HEK293 (cell line): ENCODE results near the gene RRP1B.

Experiments
- CTCF ChIA-PET: fragments of 350-600 bp; formaldehyde crosslinking; extraction: SDS; loops from one replicate; lab custom pipeline; 2021; ENCODE audit warnings: antibody characterized with exemption; lab: Yijun Ruan, JAX
- POLR2A ChIA-PET: fragments of 300-600 bp; formaldehyde crosslinking; extraction: SDS; loops from one replicate; lab custom pipeline; 2020; ENCODE audit warnings: antibody characterized with exemption, inconsistent platforms; lab: Yijun Ruan, JAX
- H3K27ac ChIP-seq: fragments of 200-500 bp; sonication (Bioruptor generic); 2 replicates; pipeline ENCODE4 v1.5.1; 2014; ENCODE audit warnings: low read depth, low read length, control low read depth, inconsistent platforms; ENCODE audit errors: extremely low read depth
- H3K36me3 ChIP-seq, 2 experiments: fragments of 200-500 bp in 1 of 2; sonication (Bioruptor generic) in 1 of 2; 1 replicate in 1 of 2; 2 replicates in 1 of 2; pipeline ENCODE4 v1.5.1; 2014 to 2017; ENCODE audit warnings: inconsistent platforms in 2 of 2, low read length in 2 of 2; ENCODE audit not compliant: control insufficient read depth in 2 of 2, insufficient read depth in 1 of 2
- H3K4me1 ChIP-seq: fragments of 200-500 bp; sonication (Bioruptor generic); 2 replicates; pipeline ENCODE4 v1.5.1; 2014; ENCODE audit warnings: mild to moderate bottlenecking, low read length, inconsistent platforms; ENCODE audit not compliant: control insufficient read depth, insufficient read depth
- H3K4me3 ChIP-seq: 2 replicates; pipeline ENCODE4 v1.5.1; 2011; ENCODE audit warnings: low read depth, mild to moderate bottlenecking, control low read depth, low read length, moderate library complexity
- H3K9me3 ChIP-seq: fragments of 200-500 bp; sonication (Bioruptor generic); 2 replicates; pipeline ENCODE4 v1.5.1; 2014; ENCODE audit warnings: low read depth, low read length, inconsistent platforms; ENCODE audit not compliant: control insufficient read depth, insufficient read depth
- MZF1 ChIP-seq: fragments of 450-650 bp; formaldehyde crosslinking; IDR thresholded peaks from 2 replicates; pipeline ENCODE4 v1.5.1; 2017; ENCODE audit warnings: missing biosample characterization, missing genetic modification characterization, borderline replicate concordance
- ZBTB7A ChIP-seq: fragments of 450-650 bp; formaldehyde crosslinking; IDR thresholded peaks from 2 replicates; pipeline ENCODE4 v1.5.1; 2016; ENCODE audit warnings: low read depth, missing biosample characterization, missing genetic modification characterization
- ZNF169 ChIP-seq: fragments of 450-650 bp; formaldehyde crosslinking; IDR thresholded peaks from 2 replicates; pipeline ENCODE4 v1.5.1; 2016; ENCODE audit warnings: missing biosample characterization, missing genetic modification characterization
- ZNF292 ChIP-seq: fragments of 450-650 bp; formaldehyde crosslinking; IDR thresholded peaks from 2 replicates; pipeline ENCODE4 v1.5.1; 2016; ENCODE audit warnings: low read depth, missing biosample characterization, missing genetic modification characterization, borderline replicate concordance
- ZNF311 ChIP-seq: fragments of 450-650 bp; formaldehyde crosslinking; IDR thresholded peaks from 2 replicates; pipeline ENCODE4 v1.5.1; 2017; ENCODE audit warnings: missing biosample characterization, missing genetic modification characterization, borderline replicate concordance
- ZNF335 ChIP-seq: fragments of 450-650 bp; formaldehyde crosslinking; conservative IDR thresholded peaks from 2 replicates; pipeline ENCODE4 v1.5.1; 2016; ENCODE audit warnings: missing biosample characterization, missing genetic modification characterization
- ZNF391 ChIP-seq: fragments of 450-650 bp; formaldehyde crosslinking; IDR thresholded peaks from 2 replicates; pipeline ENCODE4 v1.5.1; 2016; ENCODE audit warnings: low read depth, missing biosample characterization, missing genetic modification characterization, borderline replicate concordance
- ZNF423 ChIP-seq: fragments of 450-650 bp; formaldehyde crosslinking; IDR thresholded peaks from 2 replicates; pipeline ENCODE4 v1.5.1; 2016; ENCODE audit warnings: missing biosample characterization, missing genetic modification characterization
- ZNF571 ChIP-seq: fragments of 450-650 bp; formaldehyde crosslinking; IDR thresholded peaks from 2 replicates; pipeline ENCODE4 v1.5.0; 2017; ENCODE audit warnings: missing biosample characterization, missing genetic modification characterization
- ZNF596 ChIP-seq: fragments of 450-650 bp; IDR thresholded peaks from 2 replicates; pipeline ENCODE4 v1.5.0; 2018; ENCODE audit warnings: missing biosample characterization, mild to moderate bottlenecking, missing genetic modification characterization, moderate library complexity
- ZNF629 ChIP-seq: fragments of 450-650 bp; formaldehyde crosslinking; IDR thresholded peaks from 2 replicates; pipeline ENCODE4 v1.5.1; 2017; ENCODE audit warnings: missing biosample characterization, missing genetic modification characterization
- ZSCAN23 ChIP-seq: fragments of 450-650 bp; formaldehyde crosslinking; IDR thresholded peaks from 2 replicates; pipeline ENCODE4 v1.5.1; 2016; ENCODE audit warnings: missing biosample characterization, missing genetic modification characterization
- TF ChIP-seq, protein P1 (sequence below): fragments of 450-650 bp; formaldehyde crosslinking; IDR thresholded peaks from 2 replicates; pipeline ENCODE4 v1.5.1; 2016; ENCODE audit warnings: missing biosample characterization, missing genetic modification characterization
- TF ChIP-seq, protein P2 (sequence below): fragments of 450-650 bp; IDR thresholded peaks from 2 replicates; pipeline ENCODE4 v1.5.1; 2018; ENCODE audit warnings: missing biosample characterization, mild to moderate bottlenecking, missing genetic modification characterization
- TF ChIP-seq, protein P3 (sequence below): fragments of 450-650 bp; formaldehyde crosslinking; IDR thresholded peaks from 2 replicates; pipeline ENCODE4 v1.5.1; 2016; ENCODE audit warnings: missing biosample characterization, missing genetic modification characterization
- TF ChIP-seq, protein P4 (sequence below): fragments of 450-650 bp; formaldehyde crosslinking; IDR thresholded peaks from 2 replicates; pipeline ENCODE4 v1.5.1; 2017; ENCODE audit warnings: missing biosample characterization, mild to moderate bottlenecking, missing genetic modification characterization, moderate library complexity
- TF ChIP-seq, protein P5 (sequence below): fragments of 450-650 bp; formaldehyde crosslinking; IDR thresholded peaks from 2 replicates; pipeline ENCODE4 v1.5.1; 2016; ENCODE audit warnings: missing biosample characterization, missing genetic modification characterization

RRP1B gene

DNA sequence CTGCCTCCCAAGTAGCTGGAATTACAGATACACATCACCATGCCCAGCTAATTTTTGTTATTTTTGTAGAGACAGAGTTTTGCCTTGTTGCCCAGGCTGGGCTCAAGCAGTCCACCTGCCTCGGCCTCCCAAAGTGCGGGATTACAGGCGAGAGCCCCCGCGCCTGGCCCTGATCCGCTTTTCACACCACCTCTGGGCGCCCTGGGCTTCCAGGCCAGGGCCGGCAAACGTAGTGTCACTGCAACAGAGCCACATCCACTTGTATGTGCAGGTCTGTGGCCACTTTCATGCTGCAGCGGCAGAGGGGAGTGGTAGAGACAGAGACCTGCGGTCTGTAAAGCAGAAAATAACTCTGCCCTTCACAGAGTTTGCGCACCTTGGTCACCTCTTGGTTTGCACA lies 29.5 kb downstream of the RRP1B start:
- ChIA-PET POLR2A (no interaction called here), CTCF (interaction anchor here (0.6 kb wide), 1 partner anchor 40 kb away, joined by 3 read pairs; no protein-coding TSS in a partner anchor)
- Histone ChIP-seq H3K4me1 (no peaks in the 10 kb centered on the region), H3K27ac (no peak overlapping the region), H3K36me3 (peaks cover 49 to 96% of the 10 kb centered on the region in 2 experiments), H3K4me3 (no peak overlapping the region), H3K9me3 (no peaks in the 10 kb centered on the region)
- no peak for TF ChIP-seq ZNF292 (tag by site-specific recombination)
- TF ChIP-seq, protein P1, sequence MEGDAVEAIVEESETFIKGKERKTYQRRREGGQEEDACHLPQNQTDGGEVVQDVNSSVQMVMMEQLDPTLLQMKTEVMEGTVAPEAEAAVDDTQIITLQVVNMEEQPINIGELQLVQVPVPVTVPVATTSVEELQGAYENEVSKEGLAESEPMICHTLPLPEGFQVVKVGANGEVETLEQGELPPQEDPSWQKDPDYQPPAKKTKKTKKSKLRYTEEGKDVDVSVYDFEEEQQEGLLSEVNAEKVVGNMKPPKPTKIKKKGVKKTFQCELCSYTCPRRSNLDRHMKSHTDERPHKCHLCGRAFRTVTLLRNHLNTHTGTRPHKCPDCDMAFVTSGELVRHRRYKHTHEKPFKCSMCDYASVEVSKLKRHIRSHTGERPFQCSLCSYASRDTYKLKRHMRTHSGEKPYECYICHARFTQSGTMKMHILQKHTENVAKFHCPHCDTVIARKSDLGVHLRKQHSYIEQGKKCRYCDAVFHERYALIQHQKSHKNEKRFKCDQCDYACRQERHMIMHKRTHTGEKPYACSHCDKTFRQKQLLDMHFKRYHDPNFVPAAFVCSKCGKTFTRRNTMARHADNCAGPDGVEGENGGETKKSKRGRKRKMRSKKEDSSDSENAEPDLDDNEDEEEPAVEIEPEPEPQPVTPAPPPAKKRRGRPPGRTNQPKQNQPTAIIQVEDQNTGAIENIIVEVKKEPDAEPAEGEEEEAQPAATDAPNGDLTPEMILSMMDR (tag by site-specific recombination), result no peak
- no peak for TF ChIP-seq ZNF335
- no peak for TF ChIP-seq ZNF629
- TF ChIP-seq ZNF169 (tag by site-specific recombination), result no peak
- TF ChIP-seq, protein P2, sequence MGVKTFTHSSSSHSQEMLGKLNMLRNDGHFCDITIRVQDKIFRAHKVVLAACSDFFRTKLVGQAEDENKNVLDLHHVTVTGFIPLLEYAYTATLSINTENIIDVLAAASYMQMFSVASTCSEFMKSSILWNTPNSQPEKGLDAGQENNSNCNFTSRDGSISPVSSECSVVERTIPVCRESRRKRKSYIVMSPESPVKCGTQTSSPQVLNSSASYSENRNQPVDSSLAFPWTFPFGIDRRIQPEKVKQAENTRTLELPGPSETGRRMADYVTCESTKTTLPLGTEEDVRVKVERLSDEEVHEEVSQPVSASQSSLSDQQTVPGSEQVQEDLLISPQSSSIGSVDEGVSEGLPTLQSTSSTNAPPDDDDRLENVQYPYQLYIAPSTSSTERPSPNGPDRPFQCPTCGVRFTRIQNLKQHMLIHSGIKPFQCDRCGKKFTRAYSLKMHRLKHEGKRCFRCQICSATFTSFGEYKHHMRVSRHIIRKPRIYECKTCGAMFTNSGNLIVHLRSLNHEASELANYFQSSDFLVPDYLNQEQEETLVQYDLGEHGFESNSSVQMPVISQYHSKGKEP (tag by site-specific recombination), result no peak
- no peak for TF ChIP-seq ZNF391 (tag by site-specific recombination)
- no peak for TF ChIP-seq ZSCAN23 (tag by site-specific recombination)
- TF ChIP-seq ZBTB7A (tag by site-specific recombination), result no peak
- no peak for TF ChIP-seq MZF1 (tag by site-specific recombination)
- TF ChIP-seq, protein P3, sequence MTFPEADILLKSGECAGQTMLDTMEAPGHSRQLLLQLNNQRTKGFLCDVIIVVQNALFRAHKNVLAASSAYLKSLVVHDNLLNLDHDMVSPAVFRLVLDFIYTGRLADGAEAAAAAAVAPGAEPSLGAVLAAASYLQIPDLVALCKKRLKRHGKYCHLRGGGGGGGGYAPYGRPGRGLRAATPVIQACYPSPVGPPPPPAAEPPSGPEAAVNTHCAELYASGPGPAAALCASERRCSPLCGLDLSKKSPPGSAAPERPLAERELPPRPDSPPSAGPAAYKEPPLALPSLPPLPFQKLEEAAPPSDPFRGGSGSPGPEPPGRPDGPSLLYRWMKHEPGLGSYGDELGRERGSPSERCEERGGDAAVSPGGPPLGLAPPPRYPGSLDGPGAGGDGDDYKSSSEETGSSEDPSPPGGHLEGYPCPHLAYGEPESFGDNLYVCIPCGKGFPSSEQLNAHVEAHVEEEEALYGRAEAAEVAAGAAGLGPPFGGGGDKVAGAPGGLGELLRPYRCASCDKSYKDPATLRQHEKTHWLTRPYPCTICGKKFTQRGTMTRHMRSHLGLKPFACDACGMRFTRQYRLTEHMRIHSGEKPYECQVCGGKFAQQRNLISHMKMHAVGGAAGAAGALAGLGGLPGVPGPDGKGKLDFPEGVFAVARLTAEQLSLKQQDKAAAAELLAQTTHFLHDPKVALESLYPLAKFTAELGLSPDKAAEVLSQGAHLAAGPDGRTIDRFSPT (tag by site-specific recombination), result no peak
- no peak for TF ChIP-seq ZNF423 (tag by site-specific recombination)
- TF ChIP-seq, protein P4, sequence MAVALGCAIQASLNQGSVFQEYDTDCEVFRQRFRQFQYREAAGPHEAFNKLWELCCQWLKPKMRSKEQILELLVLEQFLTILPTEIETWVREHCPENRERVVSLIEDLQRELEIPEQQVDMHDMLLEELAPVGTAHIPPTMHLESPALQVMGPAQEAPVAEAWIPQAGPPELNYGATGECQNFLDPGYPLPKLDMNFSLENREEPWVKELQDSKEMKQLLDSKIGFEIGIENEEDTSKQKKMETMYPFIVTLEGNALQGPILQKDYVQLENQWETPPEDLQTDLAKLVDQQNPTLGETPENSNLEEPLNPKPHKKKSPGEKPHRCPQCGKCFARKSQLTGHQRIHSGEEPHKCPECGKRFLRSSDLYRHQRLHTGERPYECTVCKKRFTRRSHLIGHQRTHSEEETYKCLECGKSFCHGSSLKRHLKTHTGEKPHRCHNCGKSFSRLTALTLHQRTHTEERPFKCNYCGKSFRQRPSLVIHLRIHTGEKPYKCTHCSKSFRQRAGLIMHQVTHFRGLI, result no peak
- no peak for TF ChIP-seq ZNF596 (tag by site-specific recombination)
- no peak for TF ChIP-seq ZNF311 (tag by site-specific recombination)
- TF ChIP-seq ZNF571 (tag by site-specific recombination), result no peak
- TF ChIP-seq, protein P5, sequence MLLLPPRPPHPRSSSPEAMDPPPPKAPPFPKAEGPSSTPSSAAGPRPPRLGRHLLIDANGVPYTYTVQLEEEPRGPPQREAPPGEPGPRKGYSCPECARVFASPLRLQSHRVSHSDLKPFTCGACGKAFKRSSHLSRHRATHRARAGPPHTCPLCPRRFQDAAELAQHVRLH (tag by site-specific recombination), result no peak
